GM10266 (cell line): ENCODE measurements around the gene BIN1.

ENCODE experiments used
- DNase-seq: peaks from one replicate; pipeline ENCODE4 v3.0.0; 2012; ENCODE audit errors: extremely low spot score
- CTCF ChIP-seq: IDR thresholded peaks from 2 replicates; pipeline ENCODE4 v1.5.1; 2012; ENCODE audit warnings: mild to moderate bottlenecking, low read depth; ENCODE audit not compliant: control insufficient read depth, insufficient read depth; ENCODE audit errors: missing control alignments

The BIN1 gene

GRCh38 chr2:127052771-127053691, 53.9 kb downstream of the BIN1 start:
- no peak for TF ChIP-seq CTCF
- DNase-seq, result no peak

GRCh38 chr2:127052057-127052770, 54.7 kb downstream of the BIN1 start:
- DNase-seq, result no peak
- no peak for TF ChIP-seq CTCF

GRCh38 chr2:127051116-127052056, 55.6 kb downstream of the BIN1 start:
- DNase-seq, result peak; percentile 40
- TF ChIP-seq CTCF, result no peak

GRCh38 chr2:127050803-127051115, 56.2 kb downstream of the BIN1 start:
- TF ChIP-seq CTCF, result no peak
- DNase-seq, result peak; percentile 29

GRCh38 chr2:127049927-127050802, 56.8 kb downstream of the BIN1 start:
- peak; percentile 91 for DNase-seq
- peak; percentile 96 for TF ChIP-seq CTCF
